ENCODE data around the gene CCDC82. TPM values are rescaled to one million over a fixed set of nuclear protein-coding genes. Genes with fewer than 3 reads are reported as not detected.

The CCDC82 gene
- total RNA-seq, 2 donors from 2014 or later = 8.5 to 20.3 TPM

DNA sequence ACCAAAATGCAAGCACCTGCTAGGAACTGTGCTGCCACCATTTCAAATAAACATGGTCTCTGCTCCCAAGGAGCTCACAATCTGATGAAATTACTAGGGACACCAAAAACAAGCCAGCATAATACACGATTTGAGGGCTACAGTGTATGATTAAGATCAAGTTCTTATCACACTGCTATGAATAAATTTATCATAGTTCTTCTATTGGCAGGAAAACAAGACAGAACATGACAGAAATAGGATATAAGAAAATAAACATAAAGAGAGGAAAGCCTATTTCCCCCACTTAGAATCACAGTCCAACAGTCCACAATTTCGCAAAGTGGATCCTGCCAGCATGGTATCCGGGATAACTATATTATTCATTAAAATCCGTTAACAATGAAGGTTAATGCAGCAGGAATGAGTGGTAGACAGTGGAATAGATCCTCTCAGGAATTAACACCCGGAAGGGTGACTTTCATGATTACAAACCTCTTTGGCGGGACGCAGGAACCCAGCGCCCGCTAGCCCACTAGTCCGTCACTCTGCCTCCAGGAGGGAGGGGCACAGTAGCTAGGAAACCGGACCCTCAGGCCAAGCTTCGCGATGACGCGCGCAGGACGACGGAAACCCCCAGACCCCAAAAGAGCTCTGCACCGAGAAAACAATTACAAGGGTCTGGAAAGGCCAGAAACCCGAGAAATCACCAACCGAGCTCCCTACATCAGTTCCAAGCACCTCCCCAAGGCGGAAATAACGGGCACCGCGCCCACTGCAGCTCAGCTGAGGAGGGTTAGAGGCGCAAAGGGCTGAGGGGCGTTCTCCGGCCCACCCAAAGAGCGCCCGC lies 607 bp downstream of the CCDC82 start:
- Histone ChIP-seq H3K4me1 (replicated peaks) (no peaks in the 10 kb centered on the region), H3K9me3 (no peaks in the 10 kb centered on the region), H3K27me3 (replicated peaks; ENCODE audit: insufficient read depth) (no peaks in the 10 kb centered on the region), H3K36me3 (no peaks in the 10 kb centered on the region), H3K4me3 (peak overlapping the region; percentile 79 to 86), H3K27ac (peak overlapping the region; percentile 82 to 86)
- TF ChIP-seq POLR2AphosphoS5 (IDR thresholded peaks at IDR 0.05) (no peak), POLR2A (IDR thresholded peaks at IDR 0.05) (no peak)
- TF ChIP-seq, protein P1, sequence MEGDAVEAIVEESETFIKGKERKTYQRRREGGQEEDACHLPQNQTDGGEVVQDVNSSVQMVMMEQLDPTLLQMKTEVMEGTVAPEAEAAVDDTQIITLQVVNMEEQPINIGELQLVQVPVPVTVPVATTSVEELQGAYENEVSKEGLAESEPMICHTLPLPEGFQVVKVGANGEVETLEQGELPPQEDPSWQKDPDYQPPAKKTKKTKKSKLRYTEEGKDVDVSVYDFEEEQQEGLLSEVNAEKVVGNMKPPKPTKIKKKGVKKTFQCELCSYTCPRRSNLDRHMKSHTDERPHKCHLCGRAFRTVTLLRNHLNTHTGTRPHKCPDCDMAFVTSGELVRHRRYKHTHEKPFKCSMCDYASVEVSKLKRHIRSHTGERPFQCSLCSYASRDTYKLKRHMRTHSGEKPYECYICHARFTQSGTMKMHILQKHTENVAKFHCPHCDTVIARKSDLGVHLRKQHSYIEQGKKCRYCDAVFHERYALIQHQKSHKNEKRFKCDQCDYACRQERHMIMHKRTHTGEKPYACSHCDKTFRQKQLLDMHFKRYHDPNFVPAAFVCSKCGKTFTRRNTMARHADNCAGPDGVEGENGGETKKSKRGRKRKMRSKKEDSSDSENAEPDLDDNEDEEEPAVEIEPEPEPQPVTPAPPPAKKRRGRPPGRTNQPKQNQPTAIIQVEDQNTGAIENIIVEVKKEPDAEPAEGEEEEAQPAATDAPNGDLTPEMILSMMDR (IDR thresholded peaks at IDR 0.05) = no peak
- WGBS = under 1% methylated on average over 27 of the region's 30 CpGs
- intact Hi-C loops (cut with DNase I) = loop anchor here (5.0 kb wide), 1 partner anchor 342 kb away; no protein-coding TSS in a partner anchor
- DNase-seq (ENCODE audit: low spot score) = no peak

DNA sequence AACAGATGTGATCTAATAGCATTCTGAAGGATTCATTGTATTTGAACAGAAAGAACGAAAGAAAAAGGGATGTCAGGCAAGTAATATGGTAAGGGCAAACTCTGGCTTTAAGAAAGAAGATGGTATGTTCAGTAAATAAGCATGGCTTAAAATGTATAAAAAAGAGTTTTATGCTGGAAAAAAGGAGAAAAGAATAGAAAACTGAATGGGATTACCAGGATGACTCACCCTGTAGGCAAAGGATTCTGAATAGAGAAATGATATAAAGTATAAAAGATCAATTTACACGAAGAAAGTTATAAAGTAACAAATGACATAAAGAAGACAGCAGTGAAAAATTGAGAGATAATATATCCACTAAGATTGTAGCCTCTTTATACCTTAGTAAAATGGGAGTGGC lies 4.5 kb downstream of the CCDC82 start:
- intact Hi-C loops (cut with DNase I) = loop anchor here (5.0 kb wide), 1 partner anchor 338 kb away; no protein-coding TSS in a partner anchor
- Histone ChIP-seq H3K4me1 (replicated peaks) (no peaks in the 10 kb centered on the region), H3K9me3 (no peaks in the 10 kb centered on the region), H3K27me3 (replicated peaks; ENCODE audit: insufficient read depth) (no peaks in the 10 kb centered on the region), H3K4me3 (no peak overlapping the region), H3K27ac (no peak overlapping the region), H3K36me3 (no peaks in the 10 kb centered on the region)
- 76% methylated on average over 2 of the region's 2 CpGs for WGBS
- TF ChIP-seq POLR2A (IDR thresholded peaks at IDR 0.05) (no peak), POLR2AphosphoS5 (IDR thresholded peaks at IDR 0.05) (no peak)
- TF ChIP-seq, protein P1 (IDR thresholded peaks at IDR 0.05) = no peak
- DNase-seq (ENCODE audit: low spot score) = no peak

DNA sequence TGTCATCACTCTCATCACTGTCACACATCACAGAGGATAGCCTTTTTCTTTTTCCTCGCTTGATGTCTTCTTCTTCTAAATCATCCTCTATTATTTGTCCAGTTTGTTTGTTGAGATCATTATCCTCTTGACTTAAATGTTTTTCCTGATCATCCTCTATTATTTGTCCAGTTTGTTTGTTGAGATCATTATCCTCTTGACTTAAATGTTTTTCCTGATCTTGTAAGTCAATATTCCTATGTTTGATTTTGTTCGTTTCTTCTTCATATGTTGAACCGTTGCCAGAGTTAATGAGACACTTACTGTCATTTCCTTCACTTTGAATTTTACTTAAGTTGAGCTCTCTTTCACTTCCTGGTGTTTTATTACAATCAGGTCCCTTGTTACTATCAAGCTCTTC lies 5.6 kb downstream of the CCDC82 start:
- no peaks in the 10 kb centered on the region for H3K36me3 ChIP-seq
- no peak overlapping the region for H3K4me3 ChIP-seq
- 52% methylated on average over 3 of the region's 3 CpGs for WGBS
- intact Hi-C loops (cut with DNase I) = no loop called here
- no peaks in the 10 kb centered on the region for H3K9me3 ChIP-seq
- no peaks in the 10 kb centered on the region for H3K27me3 ChIP-seq (replicated peaks; ENCODE audit: insufficient read depth)
- no peak for DNase-seq (ENCODE audit: low spot score)
- H3K4me1 ChIP-seq (replicated peaks) = no peaks in the 10 kb centered on the region
- TF ChIP-seq POLR2A (IDR thresholded peaks at IDR 0.05) (no peak), POLR2AphosphoS5 (IDR thresholded peaks at IDR 0.05) (no peak)
- TF ChIP-seq, protein P1 (IDR thresholded peaks at IDR 0.05) = no peak
- H3K27ac ChIP-seq = no peak overlapping the region

DNA sequence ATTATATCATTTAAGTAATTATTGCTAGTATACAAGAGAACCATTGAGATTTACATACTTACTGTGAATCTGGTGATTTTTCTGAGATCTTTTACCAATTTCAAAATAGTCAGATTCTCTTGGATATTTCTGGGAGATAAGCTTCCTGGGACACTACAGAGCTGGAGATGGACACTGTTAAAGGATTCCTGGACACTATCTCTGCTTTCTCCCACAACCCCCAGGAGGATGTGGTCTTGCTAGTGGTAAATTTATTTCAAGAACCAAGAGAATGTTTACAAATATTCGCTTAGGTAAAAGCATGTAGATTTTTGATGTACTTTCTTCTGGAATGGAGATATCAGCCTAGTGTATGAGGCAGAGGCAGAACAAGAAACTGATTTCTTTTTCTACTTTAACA lies 12.9 kb downstream of the CCDC82 start:
- intact Hi-C loops (cut with DNase I) = no loop called here
- Histone ChIP-seq H3K27me3 (replicated peaks; ENCODE audit: insufficient read depth) (no peaks in the 10 kb centered on the region), H3K9me3 (no peaks in the 10 kb centered on the region), H3K4me1 (replicated peaks) (no peaks in the 10 kb centered on the region), H3K36me3 (no peaks in the 10 kb centered on the region), H3K27ac (no peak overlapping the region), H3K4me3 (no peak overlapping the region)
- TF ChIP-seq, protein P1 (IDR thresholded peaks at IDR 0.05) = no peak
- TF ChIP-seq POLR2A (IDR thresholded peaks at IDR 0.05) (no peak), POLR2AphosphoS5 (IDR thresholded peaks at IDR 0.05) (no peak)
- 90% methylated on average over 1 of the region's 1 CpG for WGBS
- no peak for DNase-seq (ENCODE audit: low spot score)

DNA sequence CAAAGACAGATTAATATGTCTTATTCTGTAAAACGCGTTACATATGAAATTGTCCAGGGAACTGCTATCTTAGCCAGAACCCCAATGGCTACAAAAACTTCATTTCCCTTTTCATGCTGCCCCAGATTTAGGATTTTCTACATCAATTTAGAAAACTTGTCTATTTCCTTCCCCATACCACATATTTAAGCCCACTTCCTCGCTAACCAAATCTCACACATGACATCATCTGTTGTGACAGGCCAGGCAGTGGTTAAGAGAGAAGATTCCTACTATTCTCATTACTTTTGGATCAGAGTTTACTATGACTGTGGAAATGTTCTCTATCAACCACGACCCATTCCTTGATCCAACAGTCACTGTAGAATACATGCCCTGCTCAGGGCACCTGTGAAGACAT lies 15.9 kb downstream of the CCDC82 start:
- no peaks in the 10 kb centered on the region for H3K9me3 ChIP-seq
- intact Hi-C loops (cut with DNase I) = no loop called here
- no peak for DNase-seq (ENCODE audit: low spot score)
- H3K4me3 ChIP-seq = no peak overlapping the region
- no peak overlapping the region for H3K27ac ChIP-seq
- TF ChIP-seq POLR2A (IDR thresholded peaks at IDR 0.05) = no peak
- TF ChIP-seq, protein P1 (IDR thresholded peaks at IDR 0.05) = no peak
- TF ChIP-seq POLR2AphosphoS5 (IDR thresholded peaks at IDR 0.05) = no peak
- 95% methylated on average over 4 of the region's 4 CpGs for WGBS
- no peaks in the 10 kb centered on the region for H3K27me3 ChIP-seq (replicated peaks; ENCODE audit: insufficient read depth)
- no peaks in the 10 kb centered on the region for H3K36me3 ChIP-seq
- H3K4me1 ChIP-seq (replicated peaks) = no peaks in the 10 kb centered on the region

Data from prostate gland (tissue), 2 donors.